PC-3 (cell line): ENCODE measurements around the gene COA1.
"Not testable (repeated sequence)": the region's sequence is repeated elsewhere in the genome, so short reads cannot be mapped to it uniquely, and the experiment has no call there.

Experiments used
- CTCF ChIP-seq: fragments of 300-600 bp; sonication (generic); conservative IDR thresholded peaks from 2 replicates; pipeline ENCODE4 v1.5.1; 2017; ENCODE audit warnings: antibody characterized with exemption, low read depth, mild to moderate bottlenecking, low read length
- EZH2 ChIP-seq: fragments of 300-600 bp; sonication (generic); IDR thresholded peaks from one replicate; pipeline ENCODE4 v1.6.1; 2017; ENCODE audit warnings: antibody characterized with exemption, mild to moderate bottlenecking, low read length; ENCODE audit not compliant: unreplicated experiment
- EZH2phosphoT487 ChIP-seq: fragments of 300-600 bp; sonication (generic); IDR thresholded peaks from 2 replicates; pipeline ENCODE4 v1.6.1; 2018; ENCODE audit warnings: mild to moderate bottlenecking, antibody characterized with exemption, low read length, borderline replicate concordance

- TF ChIP-seq CTCF, EZH2, EZH2phosphoT487: not testable (repeated sequence)
These were observed 2.2 kb upstream of the COA1 start for GRCh38 chr7:43731494-43731893.
